Stimulated activated memory B cell treated with anti-CD40 and anti-IgM and Interleukin-4, amounts not matched to agents 10 μg/mL and 1 μg/mL and 100 μg/mL, for 72 hours (primary cell): ENCODE data around the gene SERPINB1.
"Not testable (repeated sequence)": the region's sequence is repeated elsewhere in the genome, so short reads cannot be mapped to it uniquely, and the experiment has no call there.

ENCODE experiments used
- ATAC-seq: fragments of 150-1000 bp; cut with Tn5 transposase; 2 replicates; pipeline ENCODE4 v1.10.0; 2021
- H3K27ac Mint-ChIP-seq: one replicate; pipeline ENCODE4 v1.8.0; 2022; ENCODE audit warnings: mild to moderate bottlenecking, mixed read lengths
- H3K27me3 Mint-ChIP-seq: one replicate; pipeline ENCODE4 v1.8.0; 2022; ENCODE audit warnings: mixed read lengths
- H3K36me3 Mint-ChIP-seq: one replicate; pipeline ENCODE4 v1.8.0; 2022; ENCODE audit warnings: mixed read lengths
- H3K4me1 Mint-ChIP-seq: one replicate; pipeline ENCODE4 v1.8.0; 2022; ENCODE audit warnings: mixed read lengths
- H3K4me3 Mint-ChIP-seq: one replicate; pipeline ENCODE4 v1.8.0; 2022; ENCODE audit warnings: mild to moderate bottlenecking, moderate library complexity, mixed read lengths
- H3K9me3 Mint-ChIP-seq: one replicate; pipeline ENCODE4 v1.8.0; 2022; ENCODE audit warnings: mixed read lengths

SERPINB1 gene

GRCh38 chr6:2801687-2802086 is 40.0 kb downstream of the SERPINB1 start:
- H3K4me1 Mint-ChIP-seq: peaks cover 13% of the 10 kb centered on the region
- H3K4me3 Mint-ChIP-seq, H3K27ac Mint-ChIP-seq, ATAC-seq, H3K27me3 Mint-ChIP-seq, H3K9me3 Mint-ChIP-seq: not testable (repeated sequence)
- H3K36me3 Mint-ChIP-seq: peaks cover 14% of the 10 kb centered on the region

DNA sequence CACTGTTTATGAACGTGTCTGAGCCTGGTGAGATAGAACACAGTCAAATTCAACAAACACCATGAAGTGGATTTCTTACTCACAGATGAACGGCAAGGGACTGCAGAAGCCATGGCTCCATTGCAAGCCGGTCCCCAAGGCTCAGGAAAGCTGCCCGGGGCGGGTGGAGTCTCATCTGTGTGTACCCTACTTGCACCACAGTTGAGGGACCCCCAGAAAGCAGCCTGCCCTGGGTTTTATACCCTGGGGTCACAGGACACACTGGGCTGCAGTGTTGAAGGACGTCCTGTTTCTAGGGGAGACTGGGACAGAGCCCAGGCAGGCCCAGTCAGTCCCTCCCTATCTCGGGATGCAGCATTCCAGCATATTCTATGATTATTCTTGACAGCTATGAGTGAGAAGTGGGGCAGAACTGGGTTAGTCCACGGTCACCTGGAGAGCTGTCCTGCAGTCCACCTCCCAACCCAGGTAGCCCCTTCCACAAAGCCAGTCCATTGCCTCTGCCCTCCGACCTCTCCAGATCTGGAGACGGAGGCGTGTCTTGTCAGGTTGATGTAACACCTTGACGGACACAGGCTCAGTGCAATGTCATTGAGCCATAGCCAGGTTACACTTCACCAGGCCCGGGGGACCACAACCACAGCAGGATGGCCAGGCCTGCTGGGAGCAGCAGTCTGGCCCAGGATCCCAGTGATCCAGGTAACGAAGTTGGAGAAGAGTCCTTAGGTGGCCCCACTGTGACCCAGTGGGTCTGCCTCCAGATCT is 40.9 kb downstream of the SERPINB1 start:
- no peak overlapping the region for H3K27ac Mint-ChIP-seq
- no peaks in the 10 kb centered on the region for H3K9me3 Mint-ChIP-seq
- no peak overlapping the region for H3K4me3 Mint-ChIP-seq
- peaks cover 12% of the 10 kb centered on the region for H3K36me3 Mint-ChIP-seq
- no peak for ATAC-seq
- H3K4me1 Mint-ChIP-seq: peaks cover 15% of the 10 kb centered on the region
- H3K27me3 Mint-ChIP-seq: no peaks in the 10 kb centered on the region

GRCh38 chr6:2799936-2800527 is 41.6 kb downstream of the SERPINB1 start:
- no peak for ATAC-seq
- H3K4me3 Mint-ChIP-seq: no peak overlapping the region
- no peaks in the 10 kb centered on the region for H3K9me3 Mint-ChIP-seq
- H3K27ac Mint-ChIP-seq: no peak overlapping the region
- H3K27me3 Mint-ChIP-seq: no peaks in the 10 kb centered on the region
- H3K4me1 Mint-ChIP-seq: peaks cover 15% of the 10 kb centered on the region
- H3K36me3 Mint-ChIP-seq: peaks cover 10% of the 10 kb centered on the region

- Mint-ChIP-seq H3K36me3 (peaks cover 10% of the 10 kb centered on the region), H3K4me3 (no peak overlapping the region), H3K27ac (no peak overlapping the region), H3K27me3 (no peaks in the 10 kb centered on the region), H3K4me1 (peaks cover 19% of the 10 kb centered on the region), H3K9me3 (no peaks in the 10 kb centered on the region)
- no peak for ATAC-seq
Measured at GRCh38 chr6:2798586-2799134, 43.0 kb downstream of the SERPINB1 start.

- no peak for ATAC-seq
- Mint-ChIP-seq H3K27ac (peak overlapping the region; percentile 48), H3K9me3 (no peaks in the 10 kb centered on the region), H3K27me3 (no peaks in the 10 kb centered on the region), H3K4me3 (no peak overlapping the region), H3K36me3 (peaks cover 10% of the 10 kb centered on the region), H3K4me1 (peaks cover 29% of the 10 kb centered on the region)
Measured at GRCh38 chr6:2797564-2798031, 44.1 kb downstream of the SERPINB1 start.

DNA sequence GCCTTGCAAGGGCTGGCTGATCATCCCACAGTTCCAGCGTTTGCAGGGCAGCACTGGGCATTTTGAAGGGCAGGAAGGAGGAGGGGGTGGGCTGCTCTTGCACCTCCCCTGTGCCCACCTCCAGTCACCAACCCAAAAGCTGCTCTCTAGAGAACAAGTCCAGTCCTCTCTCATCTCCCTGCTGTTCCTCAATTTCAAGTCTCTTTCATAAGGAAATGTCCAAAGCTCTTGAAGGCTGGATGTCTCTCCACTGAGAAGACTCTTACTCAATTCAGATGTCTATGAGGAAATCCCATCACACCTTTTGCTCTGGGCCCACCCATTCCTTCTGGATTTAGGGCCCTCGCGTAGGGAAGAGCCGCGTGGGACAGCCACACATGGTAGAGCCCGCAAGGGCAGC is 44.8 kb downstream of the SERPINB1 start:
- no peak for ATAC-seq
- Mint-ChIP-seq H3K27ac (no peak overlapping the region), H3K4me1 (peaks cover 37% of the 10 kb centered on the region), H3K9me3 (no peaks in the 10 kb centered on the region), H3K4me3 (no peak overlapping the region), H3K36me3 (peaks cover 9% of the 10 kb centered on the region), H3K27me3 (no peaks in the 10 kb centered on the region)

DNA sequence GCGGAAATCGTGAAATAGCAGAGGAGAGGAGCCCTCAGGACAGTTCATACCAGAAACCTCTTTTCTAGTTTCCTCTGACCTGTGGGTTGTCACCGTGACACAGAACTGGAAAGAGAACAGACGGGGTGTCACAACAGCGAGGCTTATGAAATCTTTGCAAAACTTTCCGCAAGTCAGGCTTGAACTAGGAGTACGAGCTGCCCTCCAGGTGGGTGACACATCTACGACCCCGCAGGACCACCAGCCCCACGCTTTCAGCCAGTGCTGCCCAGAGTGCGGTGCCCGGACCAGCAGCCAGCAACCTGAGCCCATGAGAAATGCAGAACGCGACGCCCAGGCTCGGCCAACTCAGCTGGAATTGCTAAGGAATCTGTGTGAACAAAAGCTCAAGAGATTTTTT is 45.7 kb downstream of the SERPINB1 start:
- H3K4me3 Mint-ChIP-seq: no peak overlapping the region
- H3K9me3 Mint-ChIP-seq: no peaks in the 10 kb centered on the region
- peaks cover 6% of the 10 kb centered on the region for H3K36me3 Mint-ChIP-seq
- H3K27ac Mint-ChIP-seq: no peak overlapping the region
- no peak for ATAC-seq
- no peaks in the 10 kb centered on the region for H3K27me3 Mint-ChIP-seq
- peaks cover 46% of the 10 kb centered on the region for H3K4me1 Mint-ChIP-seq

- H3K4me1 Mint-ChIP-seq: peaks cover 53% of the 10 kb centered on the region
- peaks cover 6% of the 10 kb centered on the region for H3K36me3 Mint-ChIP-seq
- no peak overlapping the region for H3K27ac Mint-ChIP-seq
- H3K4me3 Mint-ChIP-seq: no peak overlapping the region
- no peaks in the 10 kb centered on the region for H3K9me3 Mint-ChIP-seq
- no peak for ATAC-seq
- H3K27me3 Mint-ChIP-seq: no peaks in the 10 kb centered on the region
Measured at GRCh38 chr6:2795162-2795561, 46.5 kb downstream of the SERPINB1 start.

GRCh38 chr6:2794171-2794730 is 47.4 kb downstream of the SERPINB1 start:
- Mint-ChIP-seq H3K4me3 (no peak overlapping the region), H3K36me3 (peaks cover 6% of the 10 kb centered on the region), H3K4me1 (peaks cover 53% of the 10 kb centered on the region), H3K9me3 (no peaks in the 10 kb centered on the region), H3K27me3 (no peaks in the 10 kb centered on the region), H3K27ac (no peak overlapping the region)
- no peak for ATAC-seq

DNA sequence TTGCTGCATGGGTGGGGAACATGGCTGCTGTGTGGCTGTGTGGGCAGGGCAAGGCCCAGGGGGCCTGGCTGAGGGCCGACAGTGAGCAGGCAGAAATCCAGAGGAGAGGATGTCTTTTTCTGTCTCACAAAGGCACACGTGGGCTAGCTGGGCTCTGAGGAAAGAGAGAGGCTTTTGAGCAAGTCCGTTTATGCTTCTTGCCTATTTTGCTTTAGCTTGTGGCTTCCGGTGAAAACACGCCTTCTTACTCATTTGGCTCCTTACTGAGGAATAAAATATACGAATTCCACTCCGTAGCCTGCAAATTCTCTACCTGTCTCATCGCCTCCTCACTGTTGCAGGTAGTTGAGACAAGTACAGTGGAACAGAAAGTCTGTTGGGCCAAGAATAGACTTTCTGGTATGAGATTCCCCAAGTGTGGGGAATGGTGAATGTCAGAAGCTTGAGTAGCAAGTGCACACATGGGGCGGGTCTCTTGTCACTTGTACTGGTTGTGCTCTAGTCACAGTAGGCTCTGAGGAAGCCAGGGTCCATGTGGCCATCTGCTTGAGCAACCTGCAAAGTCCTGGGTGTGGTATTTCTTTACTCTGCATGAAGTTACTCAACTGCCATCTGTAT is 48.0 kb downstream of the SERPINB1 start:
- Mint-ChIP-seq H3K4me3 (no peak overlapping the region), H3K4me1 (peaks cover 53% of the 10 kb centered on the region), H3K9me3 (no peaks in the 10 kb centered on the region), H3K27ac (peak overlapping the region; percentile 66), H3K36me3 (peaks cover 6% of the 10 kb centered on the region), H3K27me3 (no peaks in the 10 kb centered on the region)
- ATAC-seq: no peak

- no peak overlapping the region for H3K4me3 Mint-ChIP-seq
- no peaks in the 10 kb centered on the region for H3K9me3 Mint-ChIP-seq
- peaks cover 11% of the 10 kb centered on the region for H3K36me3 Mint-ChIP-seq
- H3K27ac Mint-ChIP-seq: peak overlapping the region; percentile 66
- peaks cover 48% of the 10 kb centered on the region for H3K4me1 Mint-ChIP-seq
- H3K27me3 Mint-ChIP-seq: no peaks in the 10 kb centered on the region
- no peak for ATAC-seq
Measured at GRCh38 chr6:2792330-2793110, 49.1 kb downstream of the SERPINB1 start.

GRCh38 chr6:2791450-2791974 is 50.2 kb downstream of the SERPINB1 start:
- Mint-ChIP-seq H3K4me1 (peaks cover 39% of the 10 kb centered on the region), H3K27ac (peak overlapping the region; percentile 53), H3K4me3 (no peak overlapping the region), H3K27me3 (no peaks in the 10 kb centered on the region), H3K36me3 (peaks cover 18% of the 10 kb centered on the region), H3K9me3 (no peaks in the 10 kb centered on the region)
- peak; percentile 47 for ATAC-seq

GRCh38 chr6:2790588-2791449 is 50.8 kb downstream of the SERPINB1 start:
- H3K4me1 Mint-ChIP-seq: peaks cover 39% of the 10 kb centered on the region
- no peaks in the 10 kb centered on the region for H3K9me3 Mint-ChIP-seq
- H3K36me3 Mint-ChIP-seq: peaks cover 23% of the 10 kb centered on the region
- H3K4me3 Mint-ChIP-seq: no peak overlapping the region
- H3K27ac Mint-ChIP-seq: peak overlapping the region; percentile 67
- H3K27me3 Mint-ChIP-seq: no peaks in the 10 kb centered on the region
- ATAC-seq: peak; percentile 85

DNA sequence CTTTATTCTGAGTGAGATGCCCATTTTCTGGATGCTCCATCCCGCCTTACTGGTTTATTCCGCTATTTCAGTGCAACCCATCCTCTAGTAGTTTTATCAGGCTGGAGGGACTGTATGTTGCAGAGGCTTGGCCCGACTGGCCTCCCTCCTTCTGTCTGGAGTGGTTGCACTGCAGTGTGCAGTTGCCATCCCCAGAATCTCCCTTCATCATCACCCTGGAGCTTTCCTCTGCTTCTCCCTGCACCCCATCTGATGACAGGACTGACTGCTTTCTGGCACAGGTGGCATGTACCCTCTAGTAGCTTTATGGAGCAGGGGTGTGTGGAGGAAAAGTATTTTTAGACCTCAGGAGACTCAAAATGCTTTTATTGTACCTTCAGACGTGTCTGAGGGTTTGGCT is 55.4 kb downstream of the SERPINB1 start:
- ATAC-seq: no peak
- H3K27me3 Mint-ChIP-seq: no peaks in the 10 kb centered on the region

More for the DNA sequence above, 55.4 kb downstream of the SERPINB1 start:
- Mint-ChIP-seq H3K36me3 (peaks cover 44% of the 10 kb centered on the region), H3K27ac (no peak overlapping the region), H3K4me3 (no peak overlapping the region), H3K9me3 (no peaks in the 10 kb centered on the region), H3K4me1 (peaks cover 11% of the 10 kb centered on the region)
